ENCODE measurements around the gene DYNC1I2.

The DYNC1I2 gene

DNA sequence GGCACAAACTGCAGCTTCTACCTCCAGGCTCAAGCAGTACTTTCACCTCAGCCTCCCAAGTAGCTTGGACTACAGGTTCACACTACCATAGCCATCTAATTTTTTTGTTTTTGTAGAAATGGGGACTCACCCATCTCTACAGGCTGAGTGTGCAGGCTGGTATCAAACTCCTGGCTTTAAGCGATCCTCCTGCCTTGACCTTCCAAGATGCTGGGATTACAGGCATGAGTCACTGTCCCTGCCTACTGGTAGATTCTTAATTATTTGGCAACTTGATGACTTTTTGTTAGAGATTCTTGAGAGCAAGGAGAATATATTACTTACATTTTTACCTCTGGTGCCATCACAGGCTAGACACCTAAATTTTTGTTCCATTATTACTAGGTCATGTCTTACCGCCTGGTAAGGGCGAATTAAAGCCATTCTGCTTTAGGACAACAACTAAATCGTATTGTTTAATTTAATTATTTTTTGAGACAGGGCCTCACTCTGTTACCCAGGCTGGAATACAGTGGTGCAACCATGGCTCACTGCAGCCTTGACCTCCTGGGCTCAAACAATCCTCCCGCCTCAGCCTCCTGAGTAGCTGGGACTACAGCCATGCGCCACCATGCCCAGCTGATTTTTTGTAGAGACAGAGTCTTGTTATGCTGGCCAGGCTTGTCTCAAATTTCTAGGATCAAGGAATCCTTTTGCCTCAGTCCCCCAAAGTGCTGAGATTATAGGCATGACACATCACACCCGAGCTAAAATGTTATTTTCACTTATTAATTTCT is 15.7 kb downstream of the DYNC1I2 start:
- no peak overlapping the region for H3K27ac Mint-ChIP-seq
- H3K36me3 Mint-ChIP-seq (ENCODE audit: low read depth), result peaks cover 10% of the 10 kb centered on the region
- H3K4me3 Mint-ChIP-seq, result no peak overlapping the region
- peaks cover 2% of the 10 kb centered on the region for H3K4me1 Mint-ChIP-seq (ENCODE audit: low read depth)
- H3K27me3 Mint-ChIP-seq (ENCODE audit: low read depth), result no peaks in the 10 kb centered on the region
- no peaks in the 10 kb centered on the region for H3K9me3 Mint-ChIP-seq

DNA sequence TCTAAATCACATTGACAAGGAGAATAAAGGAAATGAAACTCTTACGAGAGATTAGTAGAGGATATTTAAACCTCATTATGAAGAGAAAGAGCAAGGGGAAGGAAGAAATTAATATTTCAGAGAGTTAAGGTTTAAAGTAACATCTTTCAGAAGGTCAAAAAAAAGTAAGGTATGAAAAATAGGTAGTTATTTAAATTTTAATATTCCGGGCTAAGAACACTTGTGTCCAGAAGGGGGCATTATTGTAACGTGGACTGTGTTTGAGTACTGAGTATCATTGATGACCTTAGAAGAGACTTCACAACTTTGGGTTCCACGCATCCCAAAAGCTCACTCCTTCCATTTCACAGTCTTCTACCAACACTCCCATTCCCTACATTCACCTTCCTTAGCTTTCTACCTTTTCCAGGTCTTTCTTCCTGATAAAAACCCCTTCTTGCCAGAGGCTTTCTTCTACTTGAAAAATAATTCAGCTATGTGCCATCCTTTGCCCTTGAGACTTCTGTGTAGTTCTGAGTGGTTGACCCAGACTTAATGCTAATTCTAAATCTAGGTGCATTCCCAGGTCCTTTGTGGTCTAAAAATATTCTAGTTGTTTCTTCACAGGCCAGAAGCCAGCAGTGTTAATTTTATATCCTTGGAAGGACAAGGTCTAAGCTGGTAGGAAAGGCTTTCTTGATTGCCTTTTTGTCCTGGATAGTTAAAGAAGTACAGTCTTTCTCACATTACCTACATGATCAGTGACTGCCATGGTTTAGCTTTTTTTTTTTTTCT is 16.5 kb downstream of the DYNC1I2 start:
- Mint-ChIP-seq H3K4me1 (ENCODE audit: low read depth) (peaks cover 2% of the 10 kb centered on the region), H3K36me3 (ENCODE audit: low read depth) (peaks cover 9% of the 10 kb centered on the region), H3K27ac (no peak overlapping the region), H3K27me3 (ENCODE audit: low read depth) (no peaks in the 10 kb centered on the region), H3K4me3 (no peak overlapping the region), H3K9me3 (no peaks in the 10 kb centered on the region)

DNA sequence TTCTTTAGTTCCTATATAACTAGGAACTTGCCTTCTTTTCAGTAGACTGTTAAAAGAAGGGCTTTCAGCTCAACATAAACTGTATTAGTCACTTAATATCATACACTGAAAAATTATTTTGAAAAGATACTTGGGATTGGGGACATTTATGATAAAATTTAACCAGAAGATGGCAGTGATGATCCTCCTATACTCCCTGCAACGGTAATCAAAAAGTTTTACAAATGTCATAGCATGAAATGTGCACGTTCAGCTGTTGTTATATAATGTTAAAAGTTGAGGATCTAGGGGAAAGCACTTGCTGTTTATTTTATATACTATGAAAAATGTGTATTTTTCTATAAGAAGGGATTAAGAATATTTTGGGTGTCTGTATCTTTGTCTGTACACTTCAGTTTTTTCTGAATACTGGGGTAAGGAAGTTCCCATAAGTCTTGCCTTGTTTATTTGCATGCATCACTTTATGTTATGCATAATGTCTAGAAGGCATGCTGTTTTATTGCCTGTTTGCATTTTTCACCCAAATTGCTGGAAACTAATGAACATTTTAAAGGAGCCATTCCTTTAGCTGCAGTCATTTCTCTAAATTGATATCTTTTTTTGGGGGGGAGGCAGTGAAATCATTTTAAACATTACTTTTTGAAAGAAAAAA is 19.0 kb downstream of the DYNC1I2 start:
- Mint-ChIP-seq H3K36me3 (ENCODE audit: low read depth) (peaks cover 8% of the 10 kb centered on the region), H3K4me1 (ENCODE audit: low read depth) (peaks cover 1% of the 10 kb centered on the region)

DNA sequence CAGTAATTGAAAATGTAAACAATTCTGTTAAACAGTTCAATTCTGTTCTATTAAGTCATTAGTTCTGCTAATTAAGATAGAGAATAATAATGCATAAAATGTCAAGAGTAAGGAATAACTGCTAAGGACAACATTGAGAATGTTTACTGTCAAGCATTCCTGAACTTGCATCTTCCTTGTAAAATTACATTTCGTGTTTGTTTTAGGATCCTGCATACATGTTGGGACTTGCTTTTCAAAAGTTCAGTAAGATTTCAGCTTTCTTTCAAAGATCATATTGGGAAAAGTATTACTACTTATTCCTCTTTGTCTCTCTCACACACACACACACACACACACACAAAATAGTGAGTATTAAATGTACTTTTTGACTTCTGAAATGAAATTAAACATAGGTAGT is 20.5 kb downstream of the DYNC1I2 start:
- Mint-ChIP-seq H3K9me3 (no peaks in the 10 kb centered on the region), H3K27ac (no peak overlapping the region), H3K4me3 (no peak overlapping the region), H3K4me1 (ENCODE audit: low read depth) (peaks cover 9% of the 10 kb centered on the region), H3K27me3 (ENCODE audit: low read depth) (no peaks in the 10 kb centered on the region), H3K36me3 (ENCODE audit: low read depth) (peaks cover 6% of the 10 kb centered on the region)

More for the DNA sequence above, 19.0 kb downstream of the DYNC1I2 start:
- Mint-ChIP-seq H3K27ac (no peak overlapping the region), H3K4me3 (no peak overlapping the region), H3K27me3 (ENCODE audit: low read depth) (no peaks in the 10 kb centered on the region), H3K9me3 (no peaks in the 10 kb centered on the region)

DNA sequence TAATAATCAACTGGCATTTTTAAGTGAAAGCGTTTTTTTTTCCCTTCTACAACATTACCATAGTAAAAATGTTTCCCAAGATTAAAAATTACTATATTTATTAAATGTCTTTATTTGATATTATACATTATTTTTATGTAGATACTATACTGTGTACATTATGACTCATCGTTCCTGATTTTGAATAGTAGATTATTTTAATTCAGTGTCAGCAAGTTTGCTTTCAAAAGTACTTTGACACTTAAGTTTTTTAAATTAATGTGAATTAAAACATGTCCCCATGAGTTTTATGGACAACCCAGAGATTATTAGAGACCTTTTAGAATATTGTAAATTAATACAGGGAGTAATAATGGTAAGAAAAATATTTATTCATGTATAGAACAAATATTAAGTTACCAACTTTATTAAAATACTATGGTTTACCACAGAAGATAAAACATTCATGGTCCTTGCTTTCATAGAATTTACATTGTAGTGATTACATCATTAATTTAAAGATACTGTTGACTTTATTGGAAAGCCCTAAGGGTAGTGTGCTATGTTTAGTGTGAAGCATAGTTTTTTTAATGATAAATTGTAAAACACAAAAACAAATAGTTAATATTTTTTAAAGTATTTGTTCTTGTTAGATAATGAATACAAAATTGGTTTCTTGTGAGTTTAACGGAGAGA is 21.9 kb downstream of the DYNC1I2 start:
- Mint-ChIP-seq H3K27ac (no peak overlapping the region), H3K27me3 (ENCODE audit: low read depth) (no peaks in the 10 kb centered on the region), H3K9me3 (no peaks in the 10 kb centered on the region), H3K4me3 (no peak overlapping the region), H3K4me1 (ENCODE audit: low read depth) (peaks cover 9% of the 10 kb centered on the region), H3K36me3 (ENCODE audit: low read depth) (peaks cover 6% of the 10 kb centered on the region)

DNA sequence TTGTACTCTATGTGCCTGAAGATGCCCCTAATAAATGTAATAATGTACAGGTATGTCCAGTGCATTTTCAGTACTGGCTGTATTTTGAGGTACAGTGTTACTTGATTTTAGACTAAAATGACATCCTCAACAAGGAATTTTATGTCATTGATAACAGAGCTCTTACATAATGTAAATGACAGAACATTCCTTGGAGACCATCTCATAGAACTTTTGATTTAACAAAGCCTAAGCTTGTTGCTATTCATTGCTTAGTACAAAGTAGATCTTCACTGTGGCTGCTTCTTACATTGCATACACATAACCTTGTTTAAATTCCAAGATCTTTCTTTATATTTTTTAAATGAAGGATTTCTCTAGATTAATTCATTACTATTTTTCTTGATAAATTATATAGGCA is 24.1 kb downstream of the DYNC1I2 start:
- peaks cover 9% of the 10 kb centered on the region for H3K4me1 Mint-ChIP-seq (ENCODE audit: low read depth)
- H3K27ac Mint-ChIP-seq, result no peak overlapping the region
- H3K4me3 Mint-ChIP-seq, result no peak overlapping the region
- H3K27me3 Mint-ChIP-seq (ENCODE audit: low read depth), result no peaks in the 10 kb centered on the region
- peaks cover 9% of the 10 kb centered on the region for H3K36me3 Mint-ChIP-seq (ENCODE audit: low read depth)
- H3K9me3 Mint-ChIP-seq, result no peaks in the 10 kb centered on the region

DNA sequence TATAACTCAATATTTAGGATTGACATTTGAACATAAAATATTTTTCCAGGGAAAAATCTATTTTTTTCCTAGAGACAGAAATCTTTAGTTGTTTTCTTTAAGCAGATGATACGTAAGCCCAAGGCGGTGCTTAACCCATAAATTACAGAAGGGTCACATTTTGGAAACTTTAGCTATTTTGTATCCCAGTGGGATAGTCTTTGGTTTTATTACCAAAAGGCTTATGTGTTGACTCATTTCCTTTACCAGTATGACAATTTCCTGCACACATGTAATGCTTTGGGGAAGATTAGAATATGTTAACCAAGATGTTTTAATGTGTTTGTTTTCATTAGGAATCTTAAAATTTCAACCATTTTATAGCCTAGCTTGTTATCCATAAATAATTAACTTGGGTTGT is 24.8 kb downstream of the DYNC1I2 start:
- H3K27ac Mint-ChIP-seq, result no peak overlapping the region
- no peak overlapping the region for H3K4me3 Mint-ChIP-seq
- no peaks in the 10 kb centered on the region for H3K9me3 Mint-ChIP-seq
- peaks cover 8% of the 10 kb centered on the region for H3K36me3 Mint-ChIP-seq (ENCODE audit: low read depth)
- peaks cover 9% of the 10 kb centered on the region for H3K4me1 Mint-ChIP-seq (ENCODE audit: low read depth)
- H3K27me3 Mint-ChIP-seq (ENCODE audit: low read depth), result no peaks in the 10 kb centered on the region

DNA sequence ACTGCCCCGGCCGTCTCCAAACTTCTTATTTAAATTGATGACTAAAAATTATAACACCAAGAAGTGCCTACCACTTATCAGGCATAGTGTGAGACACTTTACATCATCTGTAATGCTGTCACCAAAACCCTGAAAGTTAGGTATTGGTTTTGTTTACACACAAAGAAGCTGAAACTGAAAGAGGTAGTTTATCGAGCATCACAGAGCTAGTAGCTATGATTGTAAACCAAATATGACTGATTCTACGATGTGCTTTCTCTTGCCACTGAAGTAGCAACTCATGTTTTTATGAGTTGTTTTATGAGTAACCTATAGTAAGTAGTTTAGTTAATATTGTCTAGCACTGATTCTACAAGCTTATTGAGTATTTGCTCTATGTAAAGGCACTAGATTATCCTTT is 31.5 kb downstream of the DYNC1I2 start:
- Mint-ChIP-seq H3K4me1 (ENCODE audit: low read depth) (peaks cover 3% of the 10 kb centered on the region), H3K27ac (peak overlapping the region; percentile 31), H3K27me3 (ENCODE audit: low read depth) (no peaks in the 10 kb centered on the region), H3K4me3 (no peak overlapping the region), H3K36me3 (ENCODE audit: low read depth) (peaks cover 19% of the 10 kb centered on the region), H3K9me3 (no peaks in the 10 kb centered on the region)

DNA sequence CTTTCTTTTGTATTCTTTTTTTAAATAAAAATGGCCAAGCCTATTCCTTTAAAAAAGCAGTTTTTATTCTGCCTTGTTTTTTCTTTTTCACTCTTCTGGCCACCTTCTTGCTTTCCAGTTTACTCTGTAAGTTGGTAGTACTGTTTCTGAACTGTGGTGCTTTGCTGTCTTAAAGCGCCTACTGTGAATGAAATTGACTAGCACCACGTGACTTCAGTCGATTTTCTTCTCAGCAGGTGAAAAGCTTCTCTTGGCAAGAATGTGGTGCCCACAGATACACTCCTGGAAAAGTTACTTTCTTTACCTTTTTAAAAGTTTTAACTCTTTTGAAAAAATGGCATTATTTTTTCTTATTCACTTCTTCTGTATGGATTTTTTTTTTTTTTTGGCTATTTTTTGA is 32.4 kb downstream of the DYNC1I2 start:
- Mint-ChIP-seq H3K27ac (no peak overlapping the region), H3K27me3 (ENCODE audit: low read depth) (no peaks in the 10 kb centered on the region), H3K9me3 (no peaks in the 10 kb centered on the region), H3K36me3 (ENCODE audit: low read depth) (peaks cover 21% of the 10 kb centered on the region), H3K4me3 (no peak overlapping the region), H3K4me1 (ENCODE audit: low read depth) (peaks cover 3% of the 10 kb centered on the region)

DNA sequence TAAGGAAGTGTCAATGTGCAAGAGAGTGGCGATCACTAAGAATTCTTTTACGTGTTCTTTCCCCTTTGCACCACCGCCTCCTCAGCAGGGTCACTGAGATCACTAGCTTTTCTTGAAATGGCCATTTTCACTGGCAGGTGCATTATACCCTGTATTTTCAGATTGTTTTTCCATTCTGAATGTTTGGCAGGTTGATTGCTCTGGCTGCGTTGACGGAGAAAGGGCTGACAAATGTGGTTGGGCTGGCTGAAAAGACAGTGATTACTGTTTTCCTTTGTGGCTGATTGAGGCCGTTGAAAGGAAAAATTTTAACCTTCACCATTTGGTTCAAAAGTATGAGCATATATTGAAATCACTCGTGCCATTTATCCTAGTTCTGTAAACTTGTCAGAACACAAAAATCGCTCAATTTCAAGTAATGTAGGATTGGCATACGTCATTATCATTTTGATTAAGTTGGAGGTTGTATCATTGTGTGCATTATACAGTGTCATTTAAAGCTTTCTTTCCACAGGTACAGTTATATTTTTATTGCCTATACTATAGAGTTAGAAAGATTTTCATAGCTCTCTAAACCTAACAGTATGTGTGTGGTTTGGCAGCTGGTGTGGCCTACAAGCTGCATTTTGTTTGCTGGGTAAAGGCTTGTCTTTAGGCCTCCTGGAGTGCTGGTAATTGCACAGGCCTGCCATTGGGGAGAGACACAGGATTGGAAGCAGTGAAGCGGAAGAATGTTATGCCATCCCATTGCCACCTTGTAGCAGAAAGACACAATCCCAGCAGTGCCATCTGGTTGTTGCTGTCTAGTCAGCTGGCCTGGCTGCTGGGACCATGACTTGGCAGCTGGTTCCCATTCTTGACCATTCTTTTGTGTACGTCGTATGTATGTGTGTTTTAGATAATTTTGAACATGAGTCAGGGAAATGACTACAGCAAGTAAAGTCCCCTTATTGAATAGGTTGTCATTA is 36.7 kb downstream of the DYNC1I2 start:
- Mint-ChIP-seq H3K4me3 (no peak overlapping the region), H3K4me1 (ENCODE audit: low read depth) (peaks cover under 1% of the 10 kb centered on the region), H3K27me3 (ENCODE audit: low read depth) (no peaks in the 10 kb centered on the region), H3K36me3 (ENCODE audit: low read depth) (peaks cover 20% of the 10 kb centered on the region), H3K27ac (no peak overlapping the region), H3K9me3 (no peaks in the 10 kb centered on the region)

DNA sequence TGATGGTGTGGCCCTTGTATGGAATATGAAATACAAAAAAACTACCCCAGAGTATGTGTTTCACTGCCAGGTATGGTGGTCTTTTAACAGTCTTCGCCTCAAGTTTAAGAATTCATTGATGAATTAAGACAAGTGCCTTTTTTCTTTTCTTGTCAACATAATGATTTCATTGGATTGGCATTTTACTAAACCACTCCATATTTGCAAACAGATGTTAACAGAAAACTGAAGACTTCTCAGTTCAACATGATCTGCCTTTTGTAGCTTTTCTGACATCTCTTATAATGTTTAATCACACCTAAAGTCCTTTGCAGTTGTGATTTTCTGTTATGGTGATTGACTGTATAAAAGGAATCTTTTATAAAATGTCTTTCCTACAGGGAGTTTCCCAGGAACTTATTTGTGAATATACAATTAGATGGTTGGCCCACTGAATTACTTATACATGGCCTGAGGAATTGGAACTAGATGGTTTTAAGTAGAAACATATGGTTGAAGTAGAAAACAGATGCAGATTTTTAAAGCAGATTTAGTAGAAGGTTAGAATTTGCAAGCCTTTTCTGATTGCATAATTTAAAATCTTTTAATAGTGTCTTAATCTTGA is 39.7 kb downstream of the DYNC1I2 start:
- Mint-ChIP-seq H3K27me3 (ENCODE audit: low read depth) (no peaks in the 10 kb centered on the region), H3K27ac (no peak overlapping the region), H3K4me1 (ENCODE audit: low read depth) (no peaks in the 10 kb centered on the region), H3K4me3 (no peak overlapping the region), H3K9me3 (no peaks in the 10 kb centered on the region), H3K36me3 (ENCODE audit: low read depth) (peaks cover 32% of the 10 kb centered on the region)

DNA sequence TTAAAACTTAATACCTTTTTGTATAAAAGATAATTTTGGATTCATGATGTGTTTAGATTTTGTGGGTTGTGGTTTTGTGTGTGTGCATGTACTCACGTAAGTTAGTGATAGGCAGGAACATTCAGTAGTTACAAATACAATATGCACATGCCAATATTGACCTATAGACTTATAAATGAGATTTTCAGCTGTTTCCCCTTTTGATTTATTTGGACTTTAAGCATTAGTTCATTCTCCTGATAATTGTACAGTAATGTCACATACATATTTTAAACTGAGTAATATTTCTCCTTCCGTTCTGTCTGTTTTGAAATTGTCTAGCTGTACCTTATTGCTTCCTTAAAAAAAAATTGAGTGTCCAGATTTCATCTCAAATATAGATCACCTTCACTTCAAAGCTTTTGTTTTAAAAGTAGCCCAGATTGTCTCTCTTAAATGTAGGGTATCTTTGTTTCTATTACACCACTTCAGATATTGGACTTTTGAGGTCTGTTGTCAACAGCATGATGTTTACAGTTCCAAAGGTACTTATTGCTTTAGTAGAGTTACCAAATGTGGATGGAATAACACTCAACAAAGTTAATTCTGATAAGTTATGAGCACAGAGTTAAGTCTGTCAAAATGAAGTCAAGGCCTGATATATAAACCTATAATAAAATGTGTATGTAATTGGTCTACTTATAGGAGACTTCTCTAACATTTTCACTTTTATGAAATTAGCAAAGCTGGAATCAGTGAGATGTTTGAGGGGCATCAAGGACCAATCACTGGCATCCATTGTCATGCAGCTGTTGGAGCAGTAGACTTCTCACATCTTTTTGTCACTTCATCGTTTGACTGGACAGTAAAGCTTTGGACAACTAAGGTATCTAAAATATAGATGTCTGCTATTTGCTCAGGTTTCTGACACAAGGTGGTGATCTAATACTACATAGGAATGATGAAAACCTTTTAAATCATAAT is 42.0 kb downstream of the DYNC1I2 start:
- Mint-ChIP-seq H3K4me1 (ENCODE audit: low read depth) (no peaks in the 10 kb centered on the region), H3K9me3 (no peaks in the 10 kb centered on the region), H3K36me3 (ENCODE audit: low read depth) (peaks cover 46% of the 10 kb centered on the region), H3K27me3 (ENCODE audit: low read depth) (no peaks in the 10 kb centered on the region), H3K27ac (no peak overlapping the region), H3K4me3 (no peak overlapping the region)
